ENCODE measurements around the gene INO80C.

- TF ChIP-seq EZH2phosphoT487 (IDR thresholded peaks at IDR 0.05; ENCODE audit: borderline replicate concordance, low read depth, low read length) (no peak), CTCF (conservative IDR thresholded peaks at IDR 0.05; ENCODE audit: low read length) (no peak)
These were observed 18.6 kb upstream of the INO80C start for GRCh38 chr18:35516351-35516750.

Measured in OCI-LY7 (cell line).